ENCODE data around the gene C15orf62.

The C15orf62 gene

DNA sequence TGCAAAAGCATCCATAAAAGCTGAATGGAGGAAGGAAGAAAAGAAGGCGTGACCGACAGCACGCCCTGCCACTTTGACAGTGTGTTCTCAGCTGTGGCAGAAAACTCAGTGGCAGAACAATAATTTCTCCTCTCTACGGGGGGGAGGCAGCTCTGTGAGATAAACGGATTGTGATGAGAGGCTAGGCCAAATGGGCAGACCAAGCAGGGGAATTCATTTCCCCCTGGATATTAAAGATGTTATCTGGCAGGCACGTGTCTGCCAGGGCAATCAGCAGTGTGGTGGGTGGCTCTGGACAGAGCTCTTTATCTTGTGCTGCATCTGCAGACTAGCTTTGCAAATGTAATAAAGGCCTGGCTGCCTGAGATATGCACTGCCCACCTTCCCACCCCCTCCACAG is 12.8 kb upstream of the C15orf62 start:
- peak; percentile 87 for DNase-seq

DNA sequence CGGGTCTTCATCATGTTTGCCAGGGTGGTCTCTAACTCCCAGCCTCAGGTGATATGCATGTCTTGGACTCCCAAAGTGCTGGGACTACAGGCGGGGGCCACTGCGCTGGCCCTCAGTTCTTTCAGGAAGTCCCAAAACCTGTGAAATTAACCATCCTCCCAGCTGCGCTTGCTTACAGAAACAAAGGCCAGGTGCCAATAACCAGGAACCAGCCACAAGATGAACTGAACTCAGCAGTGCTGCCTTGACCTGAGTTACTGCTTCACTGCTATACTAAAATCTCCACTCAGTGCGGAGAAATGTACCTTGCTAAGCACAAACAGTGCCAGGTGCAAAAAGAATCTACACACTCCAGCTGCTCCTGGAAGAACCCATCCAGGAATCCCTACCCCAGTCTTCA is 9.8 kb upstream of the C15orf62 start:
- no peak for DNase-seq

DNA sequence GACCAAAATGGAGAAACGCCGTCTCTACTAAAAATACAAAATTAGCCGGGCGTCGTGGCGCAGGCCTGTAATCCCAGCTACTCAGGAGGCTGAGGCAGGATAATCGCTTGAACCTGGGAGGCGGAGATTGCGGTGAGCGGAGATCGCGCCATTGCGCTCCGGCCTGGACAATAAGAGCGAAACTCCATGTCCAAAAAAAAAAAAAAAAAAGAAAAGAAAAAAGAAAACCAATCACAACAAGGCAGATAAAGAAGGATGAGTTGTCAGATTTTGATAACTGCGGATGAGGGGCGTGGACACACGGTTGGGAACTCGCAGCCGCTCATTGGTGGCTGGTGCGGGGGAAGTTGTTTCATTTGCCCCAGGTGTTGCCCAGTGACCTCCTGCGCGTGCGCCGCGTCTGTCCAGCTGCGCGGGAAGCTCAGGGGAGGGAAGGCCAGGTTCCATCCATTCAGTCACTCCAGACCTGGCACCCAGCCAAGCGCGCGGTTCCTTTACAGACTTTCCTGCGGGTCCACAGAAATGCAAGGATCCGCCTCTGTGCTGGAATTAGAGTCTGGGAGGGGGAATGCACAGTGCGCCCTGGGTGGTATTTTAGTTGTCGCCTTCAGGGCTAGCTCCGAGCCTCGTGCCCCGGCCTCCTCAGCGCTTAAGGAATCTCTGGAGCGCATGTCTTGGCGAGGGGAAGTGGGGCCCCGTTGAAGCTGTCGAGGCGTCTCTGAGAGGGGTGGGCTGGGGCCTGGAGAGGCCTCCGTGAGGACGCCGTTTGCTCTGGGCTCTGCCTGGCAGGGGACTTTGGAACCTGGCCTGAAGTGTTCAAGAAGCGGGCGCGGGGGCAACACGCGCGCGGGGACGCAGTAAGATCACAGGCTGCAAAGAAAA is 6.6 kb upstream of the C15orf62 start:
- DNase-seq = peak; percentile 65

DNA sequence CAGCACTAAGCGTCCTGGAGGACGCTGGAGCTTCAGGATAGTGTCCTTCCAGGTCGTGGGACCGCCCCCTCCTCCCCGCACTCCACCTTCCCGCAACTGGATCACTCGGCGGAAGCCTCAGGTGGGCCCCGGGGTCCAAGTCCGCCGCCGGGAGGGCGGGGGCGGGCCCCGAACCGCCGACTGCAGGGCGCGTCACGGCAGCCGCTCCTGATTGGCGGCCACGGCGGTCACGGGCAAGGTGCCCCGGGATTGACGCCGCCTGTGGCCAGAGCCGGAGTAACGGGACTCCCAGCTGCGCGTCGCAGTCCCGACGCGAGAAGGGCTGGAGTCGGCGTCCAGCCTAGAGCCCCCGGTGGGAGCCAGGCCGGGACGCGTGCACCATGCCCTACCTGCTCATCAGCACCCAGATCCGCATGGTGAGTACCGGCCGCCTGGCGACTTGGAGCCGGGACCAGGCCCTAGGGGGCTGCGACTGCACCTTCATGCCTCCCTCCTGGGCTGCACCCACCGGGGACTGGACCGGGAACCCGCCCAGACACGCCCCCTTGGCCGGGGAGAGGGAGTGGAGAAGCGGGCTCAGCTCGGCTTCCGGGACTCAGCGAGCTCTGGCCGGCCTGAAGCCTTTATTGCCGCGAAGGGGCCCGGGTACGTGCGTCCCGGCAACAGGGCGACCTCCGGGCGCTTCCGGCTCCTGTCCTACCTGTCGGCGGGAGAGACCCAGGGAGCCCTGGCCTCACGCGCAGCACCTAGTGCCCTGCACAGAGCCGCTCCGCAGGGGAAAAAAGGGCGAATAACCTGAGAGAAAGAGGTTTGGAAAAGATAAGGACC is 5.8 kb upstream of the C15orf62 start, which contains the start of gene GCHFR:
GCHFR (plus strand) TSS at position 268 of the 828 bp plus-strand sequence; CDS start at position 381, 113 bp downstream.
- peak; percentile 80 for DNase-seq

DNA sequence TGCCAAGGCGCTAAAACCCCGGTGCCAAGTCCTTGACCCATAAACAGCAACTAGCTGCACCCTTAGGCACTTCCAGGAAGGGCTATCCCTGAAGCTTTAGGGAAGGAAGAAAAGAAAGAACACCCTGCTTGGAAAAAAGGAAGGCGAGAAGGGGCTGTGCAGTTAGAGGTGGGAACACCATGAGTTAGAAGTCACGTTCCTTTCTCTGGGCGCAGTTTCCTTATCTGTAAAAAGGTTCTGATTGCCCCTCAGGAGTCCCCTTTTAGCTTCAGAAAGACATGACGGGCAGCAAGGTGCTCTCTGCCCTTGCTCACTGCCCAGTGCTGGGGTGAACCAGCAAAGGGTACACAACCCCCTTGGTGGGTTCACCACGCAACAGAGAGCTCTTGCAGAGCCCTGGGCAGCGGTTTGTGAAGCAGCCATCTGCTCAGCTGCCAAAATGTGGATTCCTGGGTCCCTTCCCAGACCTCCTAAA is 5.1 kb upstream of the C15orf62 start:
- no peak for DNase-seq

DNA sequence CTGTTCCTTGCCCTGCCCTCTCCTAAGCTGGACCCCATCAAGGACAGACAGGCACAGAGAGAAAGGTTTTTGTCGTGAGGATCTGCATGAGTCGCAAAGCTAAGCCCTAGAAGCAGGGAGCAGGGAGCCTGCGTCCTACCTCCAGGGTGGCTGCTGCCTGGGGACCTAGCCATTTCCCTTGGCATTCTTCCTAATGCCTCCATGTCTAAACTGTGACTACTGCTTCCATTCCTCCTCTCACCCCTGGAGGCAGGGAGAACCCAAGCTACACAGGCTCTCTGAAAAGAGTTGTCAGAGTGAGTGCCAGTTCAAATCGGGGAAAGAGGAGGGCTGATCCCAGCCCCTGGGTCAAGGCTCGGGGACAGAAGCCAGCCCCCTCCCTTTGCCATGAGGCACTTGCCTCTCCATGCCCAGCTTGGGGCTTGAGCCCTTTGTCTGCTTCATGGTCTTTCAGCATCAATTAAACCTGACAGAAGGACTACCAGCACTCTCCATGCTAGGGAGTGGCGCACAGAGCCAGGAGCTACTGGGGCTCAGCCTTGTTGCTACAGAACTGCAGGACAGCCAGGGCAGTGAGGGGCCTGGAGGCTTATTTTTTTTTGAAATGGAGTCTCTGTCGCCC is 3.5 kb upstream of the C15orf62 start:
- no peak for DNase-seq

DNA sequence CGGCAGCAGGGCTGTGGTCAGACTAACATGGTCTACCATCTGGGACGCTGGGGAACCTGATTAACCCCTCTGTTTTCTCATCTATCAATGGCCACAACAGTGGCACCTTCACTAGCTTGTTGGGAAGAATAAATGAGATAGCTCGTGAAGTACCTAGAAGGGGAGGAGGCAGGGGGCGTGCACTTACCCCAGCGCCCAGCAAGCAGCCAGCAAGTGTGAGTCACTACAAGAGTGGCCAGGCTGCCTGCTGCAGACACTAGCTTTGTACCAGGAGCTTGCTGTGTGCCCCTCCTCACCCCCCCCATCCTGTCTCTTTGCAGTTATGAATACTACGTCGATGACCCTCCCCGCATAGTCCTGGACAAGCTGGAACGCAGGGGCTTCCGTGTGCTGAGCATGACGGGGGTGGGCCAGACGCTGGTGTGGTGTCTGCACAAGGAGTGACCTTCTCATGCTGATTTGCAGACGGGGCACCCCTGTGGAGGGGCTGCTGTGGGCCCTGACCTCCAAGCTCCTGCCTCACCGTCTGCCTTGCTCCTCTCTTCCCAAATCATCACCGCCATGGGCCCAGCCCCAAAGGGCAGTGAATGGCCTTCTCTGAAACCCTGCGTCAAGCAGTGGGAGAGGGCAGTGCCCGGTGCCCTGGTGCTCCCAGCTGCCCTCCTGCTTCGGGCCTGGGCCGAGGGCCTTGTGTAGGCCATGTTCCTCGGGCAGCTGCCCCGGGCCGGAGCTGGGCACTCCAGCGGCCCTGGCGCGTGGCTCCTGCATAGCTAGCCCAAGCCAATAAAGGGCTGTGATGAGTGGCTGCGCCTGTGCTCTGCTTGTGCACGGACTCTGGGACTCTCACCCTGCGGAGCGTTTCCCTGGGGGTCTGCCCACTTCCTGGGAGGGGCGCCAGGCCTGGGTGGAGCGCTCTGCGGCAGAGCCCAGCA is 2.6 kb upstream of the C15orf62 start:
- DNase-seq = peak; percentile 89

DNA sequence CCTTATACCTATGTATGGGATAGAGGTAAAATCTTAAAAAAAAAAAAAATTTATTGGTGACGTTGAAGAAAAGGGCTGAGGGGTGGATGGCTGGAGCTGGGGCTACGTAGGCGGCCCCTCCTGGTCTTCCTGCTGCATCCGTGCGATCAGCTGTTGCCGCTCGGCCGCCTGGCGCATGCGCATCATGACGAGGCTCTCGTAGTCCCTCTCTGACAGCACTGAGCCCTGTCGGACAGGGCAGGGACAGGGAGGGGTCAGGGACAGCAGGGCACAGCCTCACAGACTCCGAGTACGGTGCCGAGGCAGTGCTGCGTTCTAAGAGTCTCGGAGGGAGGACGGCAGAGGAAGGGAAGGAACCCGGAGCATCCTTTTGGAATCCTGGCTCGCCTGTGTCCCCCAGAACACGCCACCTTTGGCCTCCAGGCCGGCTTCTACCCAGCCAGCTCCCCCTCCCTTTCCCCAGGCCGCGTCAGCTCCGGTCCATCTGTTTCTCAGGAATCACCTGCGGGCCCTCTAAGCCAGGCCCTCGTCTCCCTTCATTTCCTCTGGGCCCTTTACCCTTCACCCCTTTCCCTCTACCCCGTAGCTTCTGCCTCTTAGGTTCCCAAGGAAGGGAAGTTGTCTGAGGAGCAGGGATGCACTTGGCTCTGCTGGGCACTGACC is 1.8 kb upstream of the C15orf62 start:
- DNase-seq = no peak

DNA sequence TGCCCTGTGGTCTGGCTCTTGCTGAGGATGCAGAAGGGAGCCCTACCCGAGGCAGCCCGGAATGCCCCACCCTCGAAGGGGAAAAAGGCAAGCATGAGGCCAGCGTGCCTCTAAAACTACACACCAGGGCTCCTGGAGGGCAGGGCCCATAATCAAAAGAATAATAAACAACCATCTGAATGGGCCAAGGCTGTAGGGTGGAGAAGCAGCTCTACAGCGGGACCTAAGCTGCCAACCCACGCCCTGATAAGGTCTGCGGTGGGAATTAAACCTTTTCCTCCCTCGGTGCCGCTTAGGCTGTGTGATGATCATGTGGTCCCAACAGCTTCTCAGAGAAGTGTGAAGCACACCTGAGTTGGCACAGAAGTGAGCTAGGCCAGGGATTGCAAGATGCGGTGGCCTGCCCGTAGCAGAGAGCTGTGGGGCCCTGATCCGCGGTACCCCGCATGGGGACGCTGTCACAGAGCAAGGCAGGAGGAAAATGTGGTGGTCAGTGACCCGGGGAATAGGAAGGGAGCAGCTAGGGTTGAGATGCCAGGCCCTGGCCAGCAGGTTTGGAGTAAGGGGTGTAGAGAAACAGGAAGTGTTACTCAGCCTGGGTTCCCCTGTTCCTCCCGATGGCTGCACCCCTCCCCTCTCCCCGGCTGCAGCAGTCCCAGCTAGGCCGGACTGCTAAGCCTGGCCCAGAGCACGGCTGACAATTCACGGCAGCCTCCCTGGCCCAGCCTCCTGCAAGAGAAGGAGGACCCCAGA is 1.1 kb upstream of the C15orf62 start:
- peak; percentile 91 for DNase-seq

DNA sequence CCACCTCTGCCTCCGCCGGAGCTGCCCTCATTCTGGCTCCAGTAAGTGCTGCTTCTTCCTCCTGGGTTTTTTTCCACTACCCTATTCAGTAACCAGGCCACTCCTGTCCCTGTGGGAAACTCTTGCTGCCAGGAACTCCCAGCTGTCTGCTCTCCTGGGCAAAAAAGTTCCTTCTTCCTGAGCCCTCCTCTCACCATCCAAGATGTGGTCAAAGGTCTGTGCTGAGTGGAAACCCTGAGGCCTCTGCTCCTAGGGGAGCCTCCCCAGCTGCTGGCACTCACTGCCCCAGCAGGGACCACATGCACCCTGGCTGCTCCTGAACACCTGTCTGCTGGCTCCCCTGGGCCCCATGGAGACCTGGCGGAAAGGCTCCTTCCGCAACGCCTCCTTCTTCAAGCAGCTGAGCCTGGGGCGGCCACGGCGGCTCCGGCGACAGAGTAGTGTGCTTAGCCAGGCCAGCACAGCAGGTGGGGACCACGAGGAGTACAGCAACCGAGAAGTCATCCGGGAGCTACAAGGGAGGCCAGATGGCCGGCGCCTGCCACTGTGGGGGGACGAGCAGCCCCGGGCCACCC is 454 bp downstream of the C15orf62 start:
- no peak for DNase-seq

DNA sequence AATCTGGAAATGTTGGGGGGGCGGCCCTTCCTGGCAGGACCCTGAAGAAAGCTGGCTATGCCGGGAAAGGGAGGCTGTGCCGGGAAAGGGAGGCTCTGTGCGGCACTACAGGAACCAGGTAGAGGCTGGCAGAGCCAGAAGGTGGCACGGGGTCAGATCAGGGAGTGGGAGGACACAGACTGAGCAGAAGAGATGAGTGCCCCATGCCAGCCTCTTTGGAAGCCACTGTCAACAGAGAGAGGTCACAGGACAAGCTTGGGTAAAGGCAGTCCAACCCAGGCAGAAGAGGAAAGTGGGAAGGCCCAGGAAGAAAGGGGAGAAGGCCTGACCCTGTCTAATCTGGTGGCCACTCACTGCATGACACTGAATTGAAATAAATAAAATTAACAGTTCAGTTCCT is 1.5 kb downstream of the C15orf62 start:
- no peak for DNase-seq

DNA sequence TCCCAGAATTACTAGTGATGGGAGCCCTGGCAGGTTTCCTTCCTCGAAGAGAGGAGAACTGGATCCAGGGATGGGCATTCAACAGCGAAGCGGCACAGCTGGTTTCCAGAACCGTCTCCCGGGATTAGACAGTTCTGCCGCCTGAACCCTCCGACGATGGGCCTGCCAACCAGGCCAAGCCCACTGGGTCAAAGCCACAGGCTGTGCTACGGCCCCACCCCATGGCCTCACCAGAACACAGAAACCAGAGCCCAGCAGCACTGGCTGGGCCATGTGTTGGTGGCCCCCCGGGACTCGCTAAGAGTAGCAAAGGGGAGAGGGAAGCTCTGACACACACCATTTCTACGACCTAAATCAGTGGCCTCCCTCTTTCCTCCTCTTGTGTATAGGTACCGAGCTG is 2.2 kb downstream of the C15orf62 start:
- no peak for DNase-seq

DNA sequence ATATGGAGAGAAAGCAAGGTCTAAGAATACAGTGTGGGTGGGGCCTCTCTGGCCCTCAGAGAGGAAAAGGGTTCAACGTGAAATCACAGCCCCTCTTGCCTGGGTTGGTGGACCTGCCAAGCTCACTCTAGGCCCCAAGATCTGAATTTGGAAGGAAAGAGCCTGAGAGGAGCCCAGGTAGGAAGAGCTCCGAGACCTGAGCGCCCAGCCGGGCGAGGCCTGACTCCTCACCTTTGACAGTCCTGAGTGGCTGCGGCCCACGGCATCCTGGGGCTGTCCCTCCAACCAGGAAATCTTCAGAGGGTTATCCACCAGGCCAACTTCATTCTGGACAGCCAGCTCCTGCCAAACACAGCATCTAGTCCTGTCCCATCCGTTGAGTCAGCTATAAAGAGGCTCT is 3.7 kb downstream of the C15orf62 start:
- DNase-seq = no peak

DNA sequence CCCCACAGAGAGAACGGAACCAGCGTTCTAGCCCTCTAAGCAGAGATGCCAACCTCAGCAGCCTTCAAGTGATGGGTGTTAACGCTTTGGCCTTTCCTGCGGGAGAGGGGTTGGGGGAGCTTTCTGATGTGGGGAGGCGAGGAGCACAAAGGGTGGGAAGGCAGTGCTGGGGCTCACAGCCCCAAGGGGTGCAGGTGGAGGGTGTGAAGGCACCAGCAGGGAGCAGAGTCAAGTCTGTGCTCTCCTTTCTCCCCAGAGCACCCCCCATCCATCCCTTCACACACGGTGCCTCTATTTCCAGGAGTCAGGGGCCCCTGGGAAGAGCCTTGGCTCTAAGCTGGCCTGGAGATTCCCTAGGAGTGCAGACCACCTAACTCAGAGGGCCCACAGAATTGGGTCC is 4.1 kb downstream of the C15orf62 start:
- DNase-seq = no peak

DNA sequence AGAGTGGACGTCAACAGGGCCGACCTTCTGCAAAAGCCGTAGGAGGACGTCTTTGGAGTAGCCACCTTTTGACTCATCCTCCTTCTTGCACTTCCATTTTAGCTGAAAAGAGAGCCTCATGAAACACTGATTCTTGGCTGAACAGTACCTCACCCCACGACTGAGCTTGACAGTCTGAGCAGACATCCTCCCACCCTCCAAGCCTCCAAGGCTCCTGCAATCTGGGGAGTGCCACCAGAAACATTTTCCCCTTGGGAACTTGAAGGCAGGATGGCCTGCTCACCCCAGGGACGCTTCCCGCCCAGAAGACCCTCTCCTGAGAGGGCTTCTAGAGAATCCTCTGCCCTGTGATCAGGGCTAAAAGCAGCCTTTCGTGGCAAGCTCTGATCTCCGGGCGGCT is 5.2 kb downstream of the C15orf62 start:
- DNase-seq = no peak

DNA sequence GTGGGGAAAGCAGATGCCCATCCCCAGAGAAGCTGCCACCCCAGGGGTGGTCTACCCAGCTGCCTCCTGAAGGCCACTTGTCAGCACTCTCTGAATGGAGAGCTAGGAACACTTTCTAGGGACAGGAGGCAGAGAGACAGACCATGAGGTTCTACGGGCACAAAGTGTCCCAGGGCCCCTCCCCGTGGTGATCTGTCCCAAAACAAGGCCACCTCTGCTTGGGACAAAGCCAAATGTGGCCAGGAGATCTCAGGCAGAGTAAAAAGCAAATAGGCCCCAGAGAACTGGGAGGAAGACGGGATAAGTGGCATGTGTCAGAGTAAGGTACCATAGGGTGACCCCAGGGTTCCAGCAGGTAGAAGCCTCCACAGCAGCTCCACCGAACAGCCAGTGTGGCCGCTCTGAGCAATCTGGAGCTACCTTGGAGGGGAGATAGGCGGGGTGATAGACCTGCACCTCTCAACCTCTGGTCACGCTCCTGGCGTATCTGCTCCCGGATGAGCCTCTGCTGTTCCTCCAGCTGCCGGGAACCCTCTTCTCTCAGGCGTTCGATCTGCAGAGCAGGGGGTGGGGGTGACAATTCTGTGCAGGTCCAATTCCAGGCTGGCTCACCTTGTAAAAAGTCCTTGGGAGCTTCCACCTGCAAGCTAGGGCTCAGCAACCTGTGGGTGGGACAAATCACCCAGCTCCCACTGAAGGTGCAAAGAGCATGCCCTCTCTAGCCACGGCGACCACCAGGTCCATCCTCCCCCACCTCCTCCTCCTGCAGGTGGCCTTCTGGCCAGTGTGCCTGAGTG is 6.2 kb downstream of the C15orf62 start:
- DNase-seq = no peak

DNA sequence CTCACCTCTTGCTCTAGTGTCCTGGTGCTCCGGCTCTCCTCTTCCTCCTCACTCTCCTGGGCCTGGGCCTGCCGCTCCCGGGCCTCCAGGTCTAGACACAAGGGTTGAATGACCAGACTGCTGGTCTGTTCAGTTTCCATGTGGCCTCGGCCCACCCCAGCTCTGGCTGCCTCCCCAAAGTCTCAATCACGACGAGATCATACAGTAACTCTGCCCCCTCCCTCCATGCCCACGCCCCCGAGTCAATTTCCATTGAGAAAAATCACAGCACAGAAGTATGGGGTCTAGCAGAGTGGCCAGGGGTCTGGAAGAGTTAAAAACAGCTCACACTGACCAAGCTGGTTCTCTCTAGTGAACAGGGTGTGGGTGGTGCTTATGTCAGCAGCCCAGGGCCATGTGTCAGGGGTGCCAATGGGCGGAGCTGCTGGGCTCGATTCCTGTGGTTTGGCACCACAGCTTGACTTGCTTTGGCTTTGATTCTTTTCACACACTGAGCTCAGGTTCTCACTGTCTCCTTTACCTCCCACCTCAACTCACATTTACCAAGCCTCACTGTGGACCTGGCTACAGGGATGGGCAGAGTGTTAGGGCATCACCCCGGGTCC is 6.9 kb downstream of the C15orf62 start:
- peak; percentile 84 for DNase-seq

DNA sequence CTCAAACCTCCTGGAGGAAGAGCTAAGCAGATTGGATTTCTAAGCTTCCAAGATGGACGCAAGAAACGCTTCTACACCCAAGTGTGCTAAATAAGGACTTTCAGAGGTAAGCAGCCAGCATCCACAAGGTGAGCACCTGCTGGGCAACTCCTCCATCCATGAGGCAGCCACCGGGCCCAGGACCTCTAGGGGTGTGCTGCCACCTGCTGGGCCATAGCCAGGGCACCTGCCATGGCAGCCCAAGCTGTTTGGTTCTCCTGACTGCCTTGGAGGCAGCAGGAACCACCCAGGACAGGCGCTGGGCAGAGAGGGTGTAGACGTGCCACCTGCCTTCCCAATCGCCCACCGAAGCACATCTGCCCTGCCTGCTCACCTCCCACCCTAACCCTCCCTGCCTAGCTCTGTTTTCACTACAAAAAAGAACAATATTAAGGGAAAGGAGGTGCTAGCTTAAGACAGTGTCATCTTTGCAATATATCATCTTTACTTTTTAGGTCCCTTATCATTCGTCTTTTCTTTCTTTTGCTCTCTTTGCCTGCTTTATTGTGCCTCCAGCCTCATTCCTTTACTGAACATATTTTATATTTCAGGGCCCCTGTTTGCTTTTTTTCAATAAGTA is 12.9 kb downstream of the C15orf62 start:
- DNase-seq = peak; percentile 87

DNA sequence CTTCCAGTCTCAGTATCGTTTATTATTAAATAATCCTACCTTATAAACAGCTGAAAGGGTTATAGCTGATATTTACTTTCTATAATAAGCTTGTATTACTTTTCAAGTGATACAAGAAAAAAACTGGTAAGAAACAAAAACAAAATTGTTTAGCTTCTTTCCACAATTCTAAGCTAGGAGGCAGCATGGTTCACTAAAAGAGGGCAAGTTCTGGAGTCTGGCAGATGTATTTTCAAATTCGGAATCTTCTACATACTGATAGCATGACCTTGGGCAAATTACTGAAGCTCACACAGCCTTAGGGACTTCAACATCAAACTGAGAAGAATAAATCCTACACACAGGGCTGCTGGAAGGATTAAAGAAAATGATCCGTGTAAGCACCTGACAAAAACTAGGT is 15.4 kb downstream of the C15orf62 start:
- DNase-seq = no peak
